IMR-90 (cell line): Measurements from ENCODE around the gene CNOT9. TPM values are rescaled to one million over a fixed set of nuclear protein-coding genes. Genes with fewer than 3 reads are reported as not detected.

ENCODE experiments used
- ATAC-seq: fragments of 200-7000 bp; cut with Tn5 transposase; 2 replicates; pipeline ENCODE4 v1.9.1; 2020; ENCODE audit warnings: low read depth, mild to moderate bottlenecking, moderate library complexity
- BruUV-seq: library from RNA; stranded (reverse); fragments of 400-500 nt; replicated peaks from 2 replicates; lab custom pipeline; 2021; lab: Mats Ljungman, UMichigan
- CTCF ChIA-PET: fragments of 300-600 bp; formaldehyde crosslinking; extraction: SDS; loops from one replicate; lab custom pipeline; 2021; ENCODE audit warnings: antibody characterized with exemption; lab: Yijun Ruan, JAX
- POLR2A ChIA-PET: fragments of 300-600 bp; sonication (Branson Sonifier 250); formaldehyde crosslinking; loops from one replicate; lab custom pipeline; 2022; ENCODE audit warnings: antibody characterized with exemption; ENCODE audit not compliant: unreplicated experiment; lab: Charles Lee
- DNase-seq: peaks from one replicate; pipeline ENCODE4 v3.0.0; 2013
- H2AFZ ChIP-seq: replicated peaks from 2 replicates; pipeline ENCODE3; 2013; ENCODE audit warnings: low read length, mild to moderate bottlenecking; ENCODE audit not compliant: poor library complexity
- H2AK5ac ChIP-seq: 2 replicates; pipeline ENCODE4 v1.6.1; 2013; ENCODE audit warnings: low read depth, low read length, inconsistent platforms
- H2AK9ac ChIP-seq: replicated peaks from 2 replicates; pipeline ENCODE3; 2013; ENCODE audit warnings: mild to moderate bottlenecking, low read depth, low read length, moderate library complexity; ENCODE audit not compliant: poor library complexity
- H2BK120ac ChIP-seq: 2 replicates; pipeline ENCODE4 v1.6.1; 2013; ENCODE audit warnings: low read depth, low read length, inconsistent platforms
- H2BK15ac ChIP-seq: 3 replicates; pipeline ENCODE4 v1.6.1; 2013; ENCODE audit warnings: low read depth, low read length, inconsistent platforms
- H2BK20ac ChIP-seq: 2 replicates; pipeline ENCODE4 v1.6.1; 2013; ENCODE audit warnings: low read depth, mild to moderate bottlenecking, inconsistent platforms, low read length, moderate library complexity
- H2BK5ac ChIP-seq: 2 replicates; pipeline ENCODE4 v1.6.1; 2013; ENCODE audit warnings: mild to moderate bottlenecking, low read depth, low read length, inconsistent platforms; ENCODE audit not compliant: poor library complexity, severe bottlenecking
- H3K14ac ChIP-seq: replicated peaks from 2 replicates; pipeline ENCODE4 v1.6.1; 2013; ENCODE audit warnings: low read depth, low read length, inconsistent platforms
- H3K18ac ChIP-seq: 2 replicates; pipeline ENCODE4 v1.6.1; 2013; ENCODE audit warnings: low read depth, low read length, control low read depth
- H3K23ac ChIP-seq: 2 replicates; pipeline ENCODE4 v1.6.1; 2013; ENCODE audit warnings: low read depth, low read length, inconsistent platforms
- H3K27ac ChIP-seq: 2 replicates; pipeline ENCODE4 v1.5.1; 2013; ENCODE audit warnings: mild to moderate bottlenecking, control low read depth, low read length; ENCODE audit not compliant: insufficient read depth
- H3K27me3 ChIP-seq: 2 replicates; pipeline ENCODE4 v1.6.1; 2013; ENCODE audit warnings: low read length; ENCODE audit not compliant: control insufficient read depth, insufficient read depth
- H3K36me3 ChIP-seq: 2 replicates; pipeline ENCODE4 v1.6.1; 2013; ENCODE audit warnings: low read length, mixed read lengths; ENCODE audit not compliant: control insufficient read depth, insufficient read depth
- H3K4ac ChIP-seq: 2 replicates; pipeline ENCODE4 v1.6.1; 2013; ENCODE audit warnings: low read depth, low read length, inconsistent platforms
- H3K4me1 ChIP-seq: 2 replicates; pipeline ENCODE4 v1.6.1; 2013; ENCODE audit warnings: low read length, mixed read lengths; ENCODE audit not compliant: control insufficient read depth, insufficient read depth
- H3K4me2 ChIP-seq: 2 replicates; pipeline ENCODE4 v1.6.1; 2013; ENCODE audit warnings: low read depth, mild to moderate bottlenecking, control low read depth, low read length, moderate library complexity
- H3K4me3 ChIP-seq: 2 replicates; pipeline ENCODE4 v1.5.1; 2013; ENCODE audit warnings: low read depth, mild to moderate bottlenecking, control low read depth, low read length, moderate library complexity; ENCODE audit not compliant: insufficient read depth
- H3K56ac ChIP-seq: 2 replicates; pipeline ENCODE4 v1.6.1; 2013; ENCODE audit warnings: low read length, inconsistent platforms; ENCODE audit not compliant: insufficient read depth; ENCODE audit errors: extremely low read depth
- H3K79me1 ChIP-seq, 2 experiments: 2 replicates each; pipeline ENCODE4 v1.6.1; 2013; ENCODE audit warnings: low read length in 2 of 2, inconsistent platforms in 1 of 2, low read depth in 1 of 2
- H3K9ac ChIP-seq: 2 replicates; pipeline ENCODE4 v1.6.1; 2013; ENCODE audit warnings: low read depth, low read length, control low read depth
- H3K9me1 ChIP-seq: 2 replicates; pipeline ENCODE4 v1.6.1; 2013; ENCODE audit warnings: low read length, inconsistent platforms; ENCODE audit not compliant: insufficient read depth
- H3K9me3 ChIP-seq: 2 replicates; pipeline ENCODE4 v1.6.1; 2013; ENCODE audit warnings: low read length; ENCODE audit not compliant: control insufficient read depth, insufficient read depth
- H4K20me1 ChIP-seq: 2 replicates; pipeline ENCODE4 v1.6.1; 2013; ENCODE audit warnings: low read length, inconsistent platforms; ENCODE audit not compliant: insufficient read depth
- H4K5ac ChIP-seq: 2 replicates; pipeline ENCODE4 v1.6.1; 2013; ENCODE audit warnings: mild to moderate bottlenecking, low read depth, low read length, control low read depth
- H4K8ac ChIP-seq, 2 experiments: 2 replicates each; pipeline ENCODE4 v1.6.1; 2013; ENCODE audit warnings: low read depth in 2 of 2, low read length in 2 of 2, control low read depth in 1 of 2, inconsistent platforms in 1 of 2
- H4K91ac ChIP-seq: 2 replicates; pipeline ENCODE4 v1.6.1; 2013; ENCODE audit warnings: low read depth, low read length, inconsistent platforms; ENCODE audit not compliant: insufficient read depth
- BHLHE40 ChIP-seq: fragments of 150-350 bp; IDR thresholded peaks from 2 replicates; pipeline ENCODE4 v1.6.1; 2016; ENCODE audit warnings: mild to moderate bottlenecking, low read depth, low read length
- CHD1 ChIP-seq: IDR thresholded peaks from 2 replicates; pipeline ENCODE4 v1.6.1; 2012; ENCODE audit warnings: low read depth, low read length, improper control_type of control experiment
- FOS ChIP-seq: fragments of 150-350 bp; IDR thresholded peaks from 2 replicates; pipeline ENCODE4 v1.6.1; 2016; ENCODE audit warnings: low read depth, low read length
- MAFK ChIP-seq: IDR thresholded peaks from 2 replicates; pipeline ENCODE4 v1.6.1; 2012; ENCODE audit warnings: low read depth, low read length, improper control_type of control experiment
- MAZ ChIP-seq: IDR thresholded peaks from 2 replicates; pipeline ENCODE4 v1.6.1; 2012; ENCODE audit warnings: low read depth, mild to moderate bottlenecking, low read length, improper control_type of control experiment, moderate library complexity, borderline replicate concordance
- MXI1 ChIP-seq: IDR thresholded peaks from 2 replicates; pipeline ENCODE4 v1.6.1; 2012; ENCODE audit warnings: low read depth, mild to moderate bottlenecking, low read length, moderate library complexity, borderline replicate concordance
- NFE2L2 ChIP-seq: fragments of 150-350 bp; IDR thresholded peaks from 2 replicates; pipeline ENCODE4 v1.6.1; 2016; ENCODE audit warnings: low read depth, mild to moderate bottlenecking, low read length
- POLR2A ChIP-seq: IDR thresholded peaks from 2 replicates; pipeline ENCODE4 v1.6.1; 2012; ENCODE audit warnings: mild to moderate bottlenecking, low read depth, low read length
- RAD21 ChIP-seq: IDR thresholded peaks from 2 replicates; pipeline ENCODE4 v1.6.1; 2012; ENCODE audit warnings: low read length, improper control_type of control experiment
- RCOR1 ChIP-seq: IDR thresholded peaks from 2 replicates; pipeline ENCODE4 v1.6.1; 2012; ENCODE audit warnings: mild to moderate bottlenecking, low read length, improper control_type of control experiment; ENCODE audit not compliant: insufficient replicate concordance
- RFX5 ChIP-seq: IDR thresholded peaks from 2 replicates; pipeline ENCODE4 v1.8.0; 2012; ENCODE audit warnings: low read depth, mild to moderate bottlenecking, low read length, moderate library complexity
- SMC3 ChIP-seq: fragments of 150-350 bp; IDR thresholded peaks from 2 replicates; pipeline ENCODE4 v1.6.1; 2016; ENCODE audit warnings: low read depth, mild to moderate bottlenecking, antibody characterized with exemption, low read length, moderate library complexity
- WGBS, 2 experiments: methylation state at CpG; one replicate each; pipeline versions ENCODE4 v1.1.5 to v1.1.7; 2013; ENCODE audit warnings: missing lambda C conversion rate in 2 of 2; ENCODE audit not compliant: insufficient read length in 1 of 2; ENCODE audit errors: extremely low coverage in 2 of 2; 5-methylcytosine and 5-hydroxymethylcytosine counted together
- dilution Hi-C: fragments of 300-500 bp; cut with HindIII; formaldehyde crosslinking; loops from one replicate; pipeline ENCODE4 v1.14.3; 2018; ENCODE audit warnings: low sequenced_read_pairs; ENCODE audit not compliant: unreplicated experiment
- in situ Hi-C: fragments of 300-500 bp; cut with MboI; formaldehyde crosslinking; loops from 3 replicates; pipeline ENCODE4 v1.14.3; 2019; ENCODE audit warnings: low sequenced_read_pairs, inconsistent platforms, mixed read lengths
- intact Hi-C: fragments of 100-400 bp; cut with micrococcal nuclease; formaldehyde crosslinking; loops from 2 replicates; pipeline ENCODE4 v1.10.0; 2022
- polyA plus RNA-seq, 3 experiments: library from polyadenylated mRNA; depleted of rRNA; stranded (reverse); fragments of >200 nt; gene quantifications; 2 replicates each; pipeline ENCODE4 v1.2.3, GENCODE V29; 2012; ENCODE audit warnings: low replicate concordance in 1 of 3
- total RNA-seq: library from RNA; depleted of rRNA; stranded (reverse); fragments of >200 nt; gene quantifications from 2 replicates; pipeline ENCODE4 v1.2.3, GENCODE V29; 2012
- TF ChIP-seq, protein P1 (sequence below): fragments of 150-350 bp; IDR thresholded peaks from 2 replicates; pipeline ENCODE4 v1.6.1; 2016; ENCODE audit warnings: low read depth, mild to moderate bottlenecking, low read length, moderate library complexity, borderline replicate concordance
- TF ChIP-seq, protein P2 (sequence below): fragments of 150-350 bp; IDR thresholded peaks from 2 replicates; pipeline ENCODE4 v1.6.1; 2017; ENCODE audit warnings: mild to moderate bottlenecking, antibody characterized with exemption, low read length, low read depth

CNOT9 gene
- total and polyA plus RNA-seq, 2 of the 4 experiments (the other 2 are of a cell fraction) = 33.1 to 71.0 TPM

DNA sequence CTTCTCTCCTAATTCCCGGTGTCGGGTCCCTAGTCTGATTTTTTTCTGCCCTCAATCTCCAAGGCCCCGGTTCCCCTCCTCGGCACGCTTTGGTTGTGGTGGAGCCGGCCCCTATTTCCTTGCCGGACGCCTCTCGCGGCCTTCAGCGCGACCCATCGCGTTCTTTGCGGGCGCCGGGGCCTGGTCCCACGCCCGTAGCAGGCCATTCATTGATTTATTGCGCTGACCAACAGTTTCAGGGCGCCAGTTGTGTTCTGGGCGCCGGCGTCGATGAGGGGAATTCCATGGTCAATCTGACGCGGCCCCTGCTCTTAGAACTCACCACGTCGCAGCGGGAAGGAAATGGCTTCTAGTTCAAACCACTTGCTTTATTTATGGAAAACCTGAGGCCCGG lies 396 bp downstream of the CNOT9 start:
- peak overlapping the region; percentile 91 for H3K4me2 ChIP-seq
- POLR2A ChIA-PET = no interaction called here
- peak; percentile 83 for DNase-seq
- peak overlapping the region; percentile 59 for H3K4me3 ChIP-seq
- peak overlapping the region; percentile 91 to 97 for H4K8ac ChIP-seq
- CTCF ChIA-PET = no interaction called here
- H3K27ac ChIP-seq = peak overlapping the region; percentile 92
- 0% methylated on average over 14 of the region's 31 CpGs; no CpG with 5 or more reads in 1 of the 2 experiments for WGBS, 2 experiments
- H2BK20ac ChIP-seq = no peak overlapping the region
- H3K4ac ChIP-seq = peak overlapping the region; percentile 96
- H2BK15ac ChIP-seq = no peak overlapping the region
- peak overlapping the region; percentile 63 for H2AK9ac ChIP-seq
- H3K23ac ChIP-seq = peak overlapping the region; percentile 55
- H3K18ac ChIP-seq = no peak overlapping the region; the same call in none of the 2 replicates
- H3K14ac ChIP-seq = peak overlapping the region; percentile 90
- peak; percentile 7 for ATAC-seq
- peak overlapping the region; percentile 100 for H4K91ac ChIP-seq
- H2AK5ac ChIP-seq = peak overlapping the region; percentile 85
- H4K20me1 ChIP-seq = peaks cover 16% of the 10 kb centered on the region; the same call in 1 of the 2 replicates
- H2AFZ ChIP-seq = peak overlapping the region; percentile 97
- in situ Hi-C loops (no loop called here), intact Hi-C loops (loop anchor here (1.0 to 10.0 kb wide), 2 partner anchors 79 to 294 kb away; partner anchors contain the start of genes AAMP and PNKD), dilution Hi-C loops (no loop called here)
- H3K56ac ChIP-seq = peak overlapping the region; percentile 92; the same call in 1 of the 2 replicates
- H3K4me1 ChIP-seq = no peaks in the 10 kb centered on the region; the same call in 1 of the 2 replicates
- peaks cover 6 to 54% of the 10 kb centered on the region in 2 experiments for H3K79me1 ChIP-seq
- H2BK5ac ChIP-seq = peak overlapping the region; percentile 94
- no TSS peak for BruUV-seq
- no peaks in the 10 kb centered on the region for H3K27me3 ChIP-seq
- no peaks in the 10 kb centered on the region for H3K9me1 ChIP-seq
- no peak overlapping the region; the same call in 1 of the 2 replicates for H2BK120ac ChIP-seq
- peak overlapping the region; percentile 62 for H4K5ac ChIP-seq
- TF ChIP-seq MAZ = peak; percentile 25; the same call in 1 of the 2 replicates
- no peak for TF ChIP-seq SMC3
- TF ChIP-seq, protein P1, sequence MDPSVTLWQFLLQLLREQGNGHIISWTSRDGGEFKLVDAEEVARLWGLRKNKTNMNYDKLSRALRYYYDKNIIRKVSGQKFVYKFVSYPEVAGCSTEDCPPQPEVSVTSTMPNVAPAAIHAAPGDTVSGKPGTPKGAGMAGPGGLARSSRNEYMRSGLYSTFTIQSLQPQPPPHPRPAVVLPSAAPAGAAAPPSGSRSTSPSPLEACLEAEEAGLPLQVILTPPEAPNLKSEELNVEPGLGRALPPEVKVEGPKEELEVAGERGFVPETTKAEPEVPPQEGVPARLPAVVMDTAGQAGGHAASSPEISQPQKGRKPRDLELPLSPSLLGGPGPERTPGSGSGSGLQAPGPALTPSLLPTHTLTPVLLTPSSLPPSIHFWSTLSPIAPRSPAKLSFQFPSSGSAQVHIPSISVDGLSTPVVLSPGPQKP = no peak
- TF ChIP-seq, protein P2, sequence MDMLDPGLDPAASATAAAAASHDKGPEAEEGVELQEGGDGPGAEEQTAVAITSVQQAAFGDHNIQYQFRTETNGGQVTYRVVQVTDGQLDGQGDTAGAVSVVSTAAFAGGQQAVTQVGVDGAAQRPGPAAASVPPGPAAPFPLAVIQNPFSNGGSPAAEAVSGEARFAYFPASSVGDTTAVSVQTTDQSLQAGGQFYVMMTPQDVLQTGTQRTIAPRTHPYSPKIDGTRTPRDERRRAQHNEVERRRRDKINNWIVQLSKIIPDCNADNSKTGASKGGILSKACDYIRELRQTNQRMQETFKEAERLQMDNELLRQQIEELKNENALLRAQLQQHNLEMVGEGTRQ = peak; percentile 3; the same call in 1 of the 2 replicates
- no peak for TF ChIP-seq NFE2L2
- TF ChIP-seq MAFK = no peak
- TF ChIP-seq POLR2A = no peak; the same call in 1 of the 2 replicates
- TF ChIP-seq MXI1 = peak; percentile 26; the same call in 1 of the 2 replicates
- TF ChIP-seq FOS = peak; percentile 38; the same call in 1 of the 2 replicates
- TF ChIP-seq RAD21 = no peak
- TF ChIP-seq CHD1 = 0 out of 2 replicates have a peak, but pooled peaks have one; percentile 65
- no peak for TF ChIP-seq RCOR1
- no peak; the same call in 1 of the 2 replicates for TF ChIP-seq BHLHE40
- no peak for TF ChIP-seq RFX5
- peak overlapping the region; percentile 89 for H3K9ac ChIP-seq
- no peaks in the 10 kb centered on the region for H3K9me3 ChIP-seq
- H3K36me3 ChIP-seq = peaks cover 5% of the 10 kb centered on the region
